Measurements from ENCODE around the gene OR52H1. TPM values are rescaled to one million over a fixed set of nuclear protein-coding genes. Genes with fewer than 3 reads are reported as not detected.

The OR52H1 gene
- total RNA-seq, 1 donor from 2014 or later: not detected

DNA sequence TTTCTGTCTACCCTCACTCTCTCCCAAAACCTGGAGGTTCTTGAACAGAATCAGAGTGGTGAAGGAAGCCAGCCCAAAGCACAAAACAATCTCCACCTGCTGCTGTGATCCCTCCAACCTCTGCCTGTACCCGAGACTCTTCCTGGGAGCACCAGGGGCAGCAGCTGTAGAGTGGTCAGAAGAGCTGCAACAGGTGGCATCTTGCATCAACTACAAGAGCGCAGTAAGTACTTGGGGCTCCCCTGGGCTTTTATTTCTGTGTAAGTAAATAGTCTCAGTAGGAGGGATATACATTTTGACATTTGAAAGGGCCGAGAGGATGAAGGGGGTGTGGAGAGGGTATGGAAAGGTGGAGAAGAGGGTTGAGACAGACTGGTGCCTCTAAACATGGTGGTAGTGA, 23.6 kb downstream of the OR52H1 start:
- no peaks in the 10 kb centered on the region for H3K4me1 Mint-ChIP-seq (ENCODE audit: low read depth)
- TF ChIP-seq CTCF (IDR thresholded peaks at IDR 0.05): no peak
- H3K4me3 Mint-ChIP-seq (ENCODE audit: unreplicated experiment): no peak overlapping the region
- DNase-seq (ENCODE audit: low spot score): no peak
- H3K27me3 Mint-ChIP-seq (ENCODE audit: low read depth): peaks cover 22% of the 10 kb centered on the region
- no peak overlapping the region for H3K27ac Mint-ChIP-seq (ENCODE audit: unreplicated experiment)
- H3K36me3 Mint-ChIP-seq (ENCODE audit: low read depth): no peaks in the 10 kb centered on the region
- no peaks in the 10 kb centered on the region for H3K9me3 Mint-ChIP-seq (ENCODE audit: low read depth)

GRCh38 chr11:5522308-5522707, 26.0 kb downstream of the OR52H1 start:
- no peak overlapping the region for H3K27ac Mint-ChIP-seq (ENCODE audit: unreplicated experiment)
- no peak for TF ChIP-seq CTCF (IDR thresholded peaks at IDR 0.05)
- H3K27me3 Mint-ChIP-seq (ENCODE audit: low read depth): peaks cover 20% of the 10 kb centered on the region
- H3K4me1 Mint-ChIP-seq (ENCODE audit: low read depth): no peaks in the 10 kb centered on the region
- H3K4me3 Mint-ChIP-seq (ENCODE audit: unreplicated experiment): no peak overlapping the region
- H3K9me3 Mint-ChIP-seq (ENCODE audit: low read depth): no peaks in the 10 kb centered on the region
- no peaks in the 10 kb centered on the region for H3K36me3 Mint-ChIP-seq (ENCODE audit: low read depth)
- DNase-seq (ENCODE audit: low spot score): no peak

DNA sequence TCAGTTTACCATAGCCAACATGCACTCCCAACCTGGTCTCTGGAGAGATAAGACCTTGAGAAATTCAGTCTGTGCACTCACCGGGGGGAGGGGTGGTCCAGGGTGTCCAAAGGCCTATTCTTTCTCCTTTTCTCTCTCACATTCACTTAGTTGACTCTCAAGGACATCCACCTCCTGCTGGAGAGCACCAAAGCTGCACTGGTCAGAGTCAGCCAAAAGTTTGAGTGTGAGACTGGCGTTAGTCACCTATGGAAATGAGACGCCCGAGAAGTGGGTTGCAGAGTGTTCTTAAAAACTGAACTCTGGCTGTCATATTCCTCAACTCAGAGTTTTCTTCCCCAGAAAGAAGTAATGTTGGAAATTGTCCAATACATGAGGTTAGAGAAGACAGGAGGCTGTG, 26.8 kb downstream of the OR52H1 start:
- DNase-seq (ENCODE audit: low spot score): no peak
- H3K36me3 Mint-ChIP-seq (ENCODE audit: low read depth): no peaks in the 10 kb centered on the region
- TF ChIP-seq CTCF (IDR thresholded peaks at IDR 0.05): no peak
- no peak overlapping the region for H3K27ac Mint-ChIP-seq (ENCODE audit: unreplicated experiment)
- no peaks in the 10 kb centered on the region for H3K9me3 Mint-ChIP-seq (ENCODE audit: low read depth)
- no peak overlapping the region for H3K4me3 Mint-ChIP-seq (ENCODE audit: unreplicated experiment)
- peaks cover 20% of the 10 kb centered on the region for H3K27me3 Mint-ChIP-seq (ENCODE audit: low read depth)
- no peaks in the 10 kb centered on the region for H3K4me1 Mint-ChIP-seq (ENCODE audit: low read depth)

- no peak within 1 kb of the TSS for H3K4me3 Mint-ChIP-seq (ENCODE audit: unreplicated experiment)
- H3K27me3 Mint-ChIP-seq (ENCODE audit: low read depth): peaks cover under 1% of the 10 kb centered on the region
- H3K36me3 Mint-ChIP-seq (ENCODE audit: low read depth): peaks cover 1% of the 10 kb centered on the region
- H3K9me3 Mint-ChIP-seq (ENCODE audit: low read depth): no peaks in the 10 kb centered on the region
- no peak within 1 kb of the TSS for H3K27ac Mint-ChIP-seq (ENCODE audit: unreplicated experiment)
- no peaks in the 10 kb centered on the region for H3K4me1 Mint-ChIP-seq (ENCODE audit: low read depth)
- TF ChIP-seq CTCF (IDR thresholded peaks at IDR 0.05): no peak
- no peak for DNase-seq (ENCODE audit: low spot score)
Observed at GRCh38 chr11:5516599-5516998, 31.7 kb downstream of the OR52H1 start, which contains the start of gene UBQLNL. Gene UBQLNL (minus strand): TSS chr11:5516699. CDS start chr11:5516441, 258 bp downstream.

- Mint-ChIP-seq H3K4me1 (ENCODE audit: low read depth) (no peaks in the 10 kb centered on the region), H3K27me3 (ENCODE audit: low read depth) (peaks cover 15% of the 10 kb centered on the region), H3K9me3 (ENCODE audit: low read depth) (no peaks in the 10 kb centered on the region), H3K4me3 (ENCODE audit: unreplicated experiment) (no peak overlapping the region), H3K36me3 (ENCODE audit: low read depth) (peaks cover 1% of the 10 kb centered on the region), H3K27ac (ENCODE audit: unreplicated experiment) (no peak overlapping the region)
- TF ChIP-seq CTCF (IDR thresholded peaks at IDR 0.05): no peak
- no peak for DNase-seq (ENCODE audit: low spot score)
Observed at GRCh38 chr11:5514841-5515240, 33.5 kb downstream of the OR52H1 start.

Data from chondrocyte (in vitro differentiated cells).